ENCODE results near the gene SMIM13. TPM values are rescaled to one million over a fixed set of nuclear protein-coding genes. Genes with fewer than 3 reads are reported as not detected.

SMIM13 gene
- total RNA-seq, 1 experiment from 2014 or later = 15.7 TPM

GRCh38 chr6:11094411-11094851 lies 797 bp downstream of the SMIM13 start (continued):
- TF ChIP-seq ZFX (IDR thresholded peaks at IDR 0.05) (no peak), YY1 (IDR thresholded peaks at IDR 0.05; ENCODE audit: extremely low read depth, insufficient replicate concordance, low read depth, low read length) (no peak), CEBPB (IDR thresholded peaks at IDR 0.05; ENCODE audit: low read depth) (no peak), SRF (IDR thresholded peaks at IDR 0.05; ENCODE audit: low read depth) (no peak)
- TF ChIP-seq, protein P1, sequence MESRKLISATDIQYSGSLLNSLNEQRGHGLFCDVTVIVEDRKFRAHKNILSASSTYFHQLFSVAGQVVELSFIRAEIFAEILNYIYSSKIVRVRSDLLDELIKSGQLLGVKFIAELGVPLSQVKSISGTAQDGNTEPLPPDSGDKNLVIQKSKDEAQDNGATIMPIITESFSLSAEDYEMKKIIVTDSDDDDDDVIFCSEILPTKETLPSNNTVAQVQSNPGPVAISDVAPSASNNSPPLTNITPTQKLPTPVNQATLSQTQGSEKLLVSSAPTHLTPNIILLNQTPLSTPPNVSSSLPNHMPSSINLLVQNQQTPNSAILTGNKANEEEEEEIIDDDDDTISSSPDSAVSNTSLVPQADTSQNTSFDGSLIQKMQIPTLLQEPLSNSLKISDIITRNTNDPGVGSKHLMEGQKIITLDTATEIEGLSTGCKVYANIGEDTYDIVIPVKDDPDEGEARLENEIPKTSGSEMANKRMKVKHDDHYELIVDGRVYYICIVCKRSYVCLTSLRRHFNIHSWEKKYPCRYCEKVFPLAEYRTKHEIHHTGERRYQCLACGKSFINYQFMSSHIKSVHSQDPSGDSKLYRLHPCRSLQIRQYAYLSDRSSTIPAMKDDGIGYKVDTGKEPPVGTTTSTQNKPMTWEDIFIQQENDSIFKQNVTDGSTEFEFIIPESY (IDR thresholded peaks at IDR 0.05; ENCODE audit: extremely low read depth, insufficient replicate concordance, low read length) = no peak

GRCh38 chr6:11094941-11095340 lies 1.3 kb downstream of the SMIM13 start:
- intact Hi-C loops (cut with micrococcal nuclease) = no loop called here
- Histone ChIP-seq H3K36me3 (ENCODE audit: control insufficient read depth in 1 of 2, insufficient read depth in 2 of 2, low read length in 2 of 2) (0 out of 4 replicates have a peak, but pooled peaks cover 0 to 3% of the 10 kb centered on the region in 2 experiments), H3K27ac (ENCODE audit: low read depth, low read length) (peak overlapping the region; percentile 81), H3K27me3 (ENCODE audit: insufficient read depth, low read length) (no peaks in the 10 kb centered on the region), H3K9me3 (ENCODE audit: control insufficient read depth in 1 of 2, insufficient read depth in 1 of 2, low read depth in 1 of 2, low read length in 2 of 2) (no peaks in the 10 kb centered on the region), H2AFZ (ENCODE audit: low read depth, low read length, poor library complexity, severe bottlenecking) (no peak overlapping the region), H3K9me2 (ENCODE audit: insufficient read depth) (no peaks in the 10 kb centered on the region), H3K9ac (ENCODE audit: low read length) (peak overlapping the region; percentile 89), H4K20me1 (ENCODE audit: insufficient read depth) (peaks cover 10% of the 10 kb centered on the region; the same call in 1 of the 2 replicates), H3K4me2 (ENCODE audit: low read length) (peak overlapping the region; percentile 89), H3K4me3 (replicated peaks in 1 of 2; ENCODE audit: low read depth in 1 of 2, low read length in 2 of 2) (peak overlapping the region; percentile 75 to 85), H3K79me2 (ENCODE audit: insufficient read depth, low read length) (peaks cover 56% of the 10 kb centered on the region), H3K4me1 (ENCODE audit: control insufficient read depth in 1 of 2, insufficient read depth in 2 of 2, low read length in 2 of 2) (peaks cover 13 to 26% of the 10 kb centered on the region in 2 experiments)
- POLR2A ChIA-PET = no interaction called here
- ATAC-seq = no peak
- TF ChIP-seq TCF7L2 (IDR thresholded peaks at IDR 0.05; ENCODE audit: borderline replicate concordance, extremely low read depth, insufficient read depth, insufficient read length) (no peak), MAX (IDR thresholded peaks at IDR 0.05) (no peak), EZH2phosphoT487 (IDR thresholded peaks at IDR 0.05; ENCODE audit: borderline replicate concordance) (no peak), SIN3A (IDR thresholded peaks at IDR 0.05; ENCODE audit: low read depth) (no peak), POLR2AphosphoS5 (IDR thresholded peaks at IDR 0.05; ENCODE audit: low read depth, low read length) (no peak), SRF (IDR thresholded peaks at IDR 0.05; ENCODE audit: low read depth) (no peak), RAD21 (IDR thresholded peaks at IDR 0.05; ENCODE audit: low read depth) (no peak), ELF1 (IDR thresholded peaks at IDR 0.05; ENCODE audit: borderline replicate concordance, low read depth) (no peak), YY1 (IDR thresholded peaks at IDR 0.05; ENCODE audit: extremely low read depth, insufficient replicate concordance, low read depth, low read length) (no peak), EZH2 (IDR thresholded peaks at IDR 0.05) (no peak)
- TF ChIP-seq, protein P2, sequence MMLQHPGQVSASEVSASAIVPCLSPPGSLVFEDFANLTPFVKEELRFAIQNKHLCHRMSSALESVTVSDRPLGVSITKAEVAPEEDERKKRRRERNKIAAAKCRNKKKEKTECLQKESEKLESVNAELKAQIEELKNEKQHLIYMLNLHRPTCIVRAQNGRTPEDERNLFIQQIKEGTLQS (IDR thresholded peaks at IDR 0.05) = no peak
- TF ChIP-seq, protein P1 (IDR thresholded peaks at IDR 0.05; ENCODE audit: extremely low read depth, insufficient replicate concordance, low read length) = no peak
- no TSS peak for BruUV-seq (replicated peaks)
- no peak for DNase-seq (ENCODE audit: low read depth, low spot score)
- CTCF ChIA-PET = no interaction called here
- RAD21 ChIA-PET (ENCODE audit: low non-redundant PET in 1 of 2, low total read pairs in 2 of 2, uncharacterized antibody in 2 of 2, unreplicated experiment in 2 of 2) = no interaction called here

Measured in HCT116 (cell line).